Body of pancreas (tissue), 4 donors: Measurements from ENCODE around the gene DNASE1. TPM values are rescaled to one million over a fixed set of nuclear protein-coding genes. Genes with fewer than 3 reads are reported as not detected.
"Not testable (repeated sequence)": the region's sequence is repeated elsewhere in the genome, so short reads cannot be mapped to it uniquely, and the experiment has no call there.

ENCODE experiments used
- ATAC-seq: fragments of 150-250 bp; one replicate; pipeline ENCODE4 v1.9.1; 2016
- DNase-seq, 4 donors: peaks; one replicate each; pipeline ENCODE4 v3.0.0-alpha.2; 2019
- H3K27ac ChIP-seq, 4 donors: fragments of 200-600 bp; sonication (generic); 1 replicate in 3 of 4; 2 replicates in 1 of 4; pipeline versions ENCODE4 v1.5.1 to v1.6.1; 2016 to 2019; ENCODE audit warnings: mild to moderate bottlenecking in 1 of 4, mixed read lengths in 1 of 4, moderate library complexity in 1 of 4
- H3K27me3 ChIP-seq, 2 donors: fragments of 200-600 bp; sonication (generic); one replicate each; pipeline ENCODE4 v1.6.0; 2016; ENCODE audit warnings: mild to moderate bottlenecking in 1 of 2
- H3K36me3 ChIP-seq, 2 donors: fragments of 200-600 bp; sonication (generic); replicated peaks in 1 of 2; 2 replicates each; pipeline ENCODE4 v1.5.1; 2016; ENCODE audit warnings: low read depth in 2 of 2; ENCODE audit not compliant: insufficient read depth in 1 of 2
- H3K4me1 ChIP-seq: fragments of 200-600 bp; sonication (generic); one replicate; pipeline ENCODE4 v1.6.0; 2016
- H3K4me3 ChIP-seq, 2 donors: fragments of 200-600 bp; sonication (generic); 1 replicate in 1 of 2; 2 replicates in 1 of 2; pipeline ENCODE4 v1.5.1; 2016 to 2019
- H3K9me3 ChIP-seq, 3 donors: fragments of 200-600 bp; sonication (generic); 1 replicate in 2 of 3; 2 replicates in 1 of 3; pipeline ENCODE4 v1.5.1; 2016
- POLR2A ChIP-seq, 3 donors: fragments of 450-650 bp; IDR thresholded peaks; one replicate each; pipeline ENCODE4 v1.6.1; 2016; ENCODE audit warnings: antibody characterized with exemption in 3 of 3, mild to moderate bottlenecking in 2 of 3
- WGBS, 2 donors: methylation state at CpG; one replicate each; pipeline ENCODE4 v1.1.5; 2017; 5-methylcytosine and 5-hydroxymethylcytosine counted together
- intact Hi-C: fragments of 100-400 bp; cut with DNase I; formaldehyde crosslinking; loops from one replicate; pipeline ENCODE4 v1.15.1; 2023
- total RNA-seq, 2 donors: library from RNA; depleted of rRNA; stranded (reverse); fragments of >200 nt; gene quantifications; one replicate each; pipeline ENCODE4 v1.1.0, GENCODE V29; 2016
- TF ChIP-seq, protein P1 (sequence below), 7 experiments: fragments of 450-650 bp in 4 of 7; fragments of 200-600 bp in 3 of 7; sonication (generic) in 3 of 7; IDR thresholded peaks; one replicate each; pipeline ENCODE4 v1.5.1; 2016 to 2019; ENCODE audit warnings: antibody characterized with exemption in 7 of 7

DNASE1 gene
- total RNA-seq, 2 donors from 2014 or later: 25.9 to 52.7 TPM

DNA sequence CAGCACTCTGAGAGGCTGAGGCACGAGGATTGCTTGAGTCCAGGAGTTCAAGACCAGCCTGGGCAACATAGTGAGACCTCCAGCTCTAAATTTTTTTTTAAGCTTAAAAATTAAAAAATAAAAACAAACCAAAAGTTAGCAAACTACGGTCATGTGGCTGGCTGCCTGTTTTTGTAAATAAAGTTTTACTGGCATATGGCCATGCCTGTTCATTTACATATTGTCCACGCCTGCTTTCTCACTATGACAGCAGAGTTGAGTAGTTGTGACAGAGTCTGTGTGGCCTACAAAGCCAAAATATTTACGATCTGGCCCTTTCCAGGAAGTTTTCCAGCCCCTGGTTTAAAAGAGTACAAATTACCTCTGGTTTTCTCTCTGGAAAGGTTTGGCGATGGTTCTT lies 46.4 kb upstream of the DNASE1 start:
- Histone ChIP-seq H3K27me3 (no peaks in the 10 kb centered on the region), H3K36me3 (no peaks in the 10 kb centered on the region), H3K27ac (no peak overlapping the region), H3K4me3 (no peak overlapping the region), H3K9me3 (no peaks in the 10 kb centered on the region), H3K4me1 (peaks cover 23% of the 10 kb centered on the region)
- DNase-seq (no peak), ATAC-seq (no peak)
- WGBS, 2 donors: 81 to 83% methylated on average over 5 of the region's 5 CpGs
- TF ChIP-seq, protein P1, sequence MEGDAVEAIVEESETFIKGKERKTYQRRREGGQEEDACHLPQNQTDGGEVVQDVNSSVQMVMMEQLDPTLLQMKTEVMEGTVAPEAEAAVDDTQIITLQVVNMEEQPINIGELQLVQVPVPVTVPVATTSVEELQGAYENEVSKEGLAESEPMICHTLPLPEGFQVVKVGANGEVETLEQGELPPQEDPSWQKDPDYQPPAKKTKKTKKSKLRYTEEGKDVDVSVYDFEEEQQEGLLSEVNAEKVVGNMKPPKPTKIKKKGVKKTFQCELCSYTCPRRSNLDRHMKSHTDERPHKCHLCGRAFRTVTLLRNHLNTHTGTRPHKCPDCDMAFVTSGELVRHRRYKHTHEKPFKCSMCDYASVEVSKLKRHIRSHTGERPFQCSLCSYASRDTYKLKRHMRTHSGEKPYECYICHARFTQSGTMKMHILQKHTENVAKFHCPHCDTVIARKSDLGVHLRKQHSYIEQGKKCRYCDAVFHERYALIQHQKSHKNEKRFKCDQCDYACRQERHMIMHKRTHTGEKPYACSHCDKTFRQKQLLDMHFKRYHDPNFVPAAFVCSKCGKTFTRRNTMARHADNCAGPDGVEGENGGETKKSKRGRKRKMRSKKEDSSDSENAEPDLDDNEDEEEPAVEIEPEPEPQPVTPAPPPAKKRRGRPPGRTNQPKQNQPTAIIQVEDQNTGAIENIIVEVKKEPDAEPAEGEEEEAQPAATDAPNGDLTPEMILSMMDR (IDR thresholded peaks at IDR 0.05): no peak
- TF ChIP-seq POLR2A (IDR thresholded peaks at IDR 0.05): no peak
- intact Hi-C loops: no loop called here

DNA sequence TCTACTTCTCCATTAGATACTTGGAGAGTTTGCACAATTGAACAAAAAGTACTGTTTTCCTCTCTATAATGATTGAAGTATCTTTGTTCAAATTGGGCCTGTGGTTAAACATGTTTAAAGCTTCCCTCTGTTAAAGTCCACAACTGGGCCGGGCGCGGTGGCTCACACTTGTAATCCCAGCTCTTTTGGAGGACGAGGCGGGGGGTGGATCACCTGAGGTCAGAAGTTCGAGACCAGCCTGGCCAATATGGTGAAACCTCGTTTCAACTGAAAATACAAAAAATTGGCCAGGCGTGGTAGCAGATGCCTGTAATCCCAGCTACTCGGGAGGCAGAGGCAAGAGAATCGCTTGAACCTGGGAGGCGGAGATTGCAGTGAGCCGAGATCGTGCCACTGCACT lies 45.5 kb upstream of the DNASE1 start:
- intact Hi-C loops, H3K27me3 ChIP-seq, H3K27ac ChIP-seq, ATAC-seq, H3K4me3 ChIP-seq, H3K36me3 ChIP-seq, H3K9me3 ChIP-seq, DNase-seq: not testable (repeated sequence)
- H3K4me1 ChIP-seq: peaks cover 28% of the 10 kb centered on the region
- WGBS, 2 donors: 92 to 94% methylated on average over 13 of the region's 13 CpGs

DNA sequence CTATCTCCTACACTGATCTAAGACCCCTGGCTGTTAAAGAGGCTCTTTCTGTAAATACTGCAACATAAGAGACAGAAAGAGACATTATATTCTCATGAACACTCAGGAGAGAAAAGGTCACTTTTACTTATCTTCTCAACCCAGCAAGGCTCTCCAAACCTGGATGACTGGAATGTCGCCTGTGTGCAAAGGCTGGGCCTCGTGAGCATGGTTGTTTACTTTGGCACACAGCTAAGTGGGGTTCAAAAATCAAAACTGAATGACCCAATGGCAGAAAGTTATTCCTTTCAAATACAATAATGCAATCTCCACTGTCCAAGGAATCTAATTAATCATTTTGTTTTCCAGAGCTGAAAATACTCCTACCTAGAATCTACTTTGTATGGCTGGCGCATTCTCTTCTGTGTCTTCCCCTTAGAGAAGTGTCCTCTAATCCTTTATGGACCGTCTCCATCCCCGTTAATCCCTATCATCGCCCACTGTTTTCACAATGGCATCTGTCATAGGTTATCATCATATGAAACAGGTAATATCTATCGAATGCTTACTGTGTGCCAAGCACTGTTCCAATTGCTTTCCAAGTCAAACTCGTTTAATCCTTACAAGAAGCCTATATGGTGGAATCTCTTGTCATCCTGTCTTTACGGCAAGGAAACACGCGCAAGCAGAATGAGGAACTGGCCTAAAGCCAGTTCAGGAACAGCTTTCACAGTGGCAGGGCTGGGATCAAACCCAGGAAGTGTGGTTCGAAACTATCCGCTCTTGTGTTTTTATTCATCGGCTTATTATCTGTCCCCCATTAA lies 44.4 kb upstream of the DNASE1 start:
- peaks cover 28% of the 10 kb centered on the region for H3K4me1 ChIP-seq
- peak in 1 of 4 donors; percentile 8 for DNase-seq
- no peaks in the 10 kb centered on the region for H3K27me3 ChIP-seq
- 42 to 50% methylated on average over 14 of the region's 14 CpGs for WGBS, 2 donors
- H3K27ac ChIP-seq: no peak overlapping the region
- H3K9me3 ChIP-seq: no peaks in the 10 kb centered on the region
- H3K36me3 ChIP-seq: no peaks in the 10 kb centered on the region
- ATAC-seq: no peak
- peak overlapping the region in 1 of 2 donors; percentile 83 for H3K4me3 ChIP-seq
- intact Hi-C loops: no loop called here
- TF ChIP-seq, protein P1 (IDR thresholded peaks at IDR 0.05): no peak
- no peak for TF ChIP-seq POLR2A (IDR thresholded peaks at IDR 0.05)

DNA sequence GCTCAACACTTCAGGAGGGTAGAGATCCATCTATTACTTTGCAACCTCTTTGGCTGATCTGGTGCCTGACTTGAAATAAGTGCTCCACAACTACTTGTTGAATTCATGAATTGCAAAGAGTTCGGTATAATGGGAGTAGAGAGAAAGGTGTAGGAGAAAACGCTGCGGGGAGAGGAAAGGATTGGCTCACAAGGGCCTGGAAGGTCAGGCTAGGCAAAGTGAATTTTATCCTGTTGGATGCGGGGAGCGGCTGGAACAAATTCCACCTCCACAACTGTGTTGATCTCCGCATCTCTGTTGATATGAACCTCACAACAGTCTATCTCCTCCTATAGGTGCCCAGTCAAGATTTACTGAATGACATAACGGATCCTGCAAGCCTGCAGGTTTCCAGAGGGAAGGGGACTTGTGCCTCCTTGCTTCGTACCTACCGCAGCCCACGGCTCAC lies 43.8 kb upstream of the DNASE1 start:
- ATAC-seq (no peak), DNase-seq (no peak)
- Histone ChIP-seq H3K27ac (peak overlapping the region in 3 of 4 donors; percentile 47 to 79 (median 75)), H3K4me3 (peak overlapping the region; percentile 83 to 86), H3K9me3 (no peaks in the 10 kb centered on the region), H3K4me1 (peaks cover 28% of the 10 kb centered on the region), H3K36me3 (no peaks in the 10 kb centered on the region), H3K27me3 (no peaks in the 10 kb centered on the region)
- 2 to 5% methylated on average over 10 of the region's 10 CpGs for WGBS, 2 donors
- intact Hi-C loops: no loop called here
- TF ChIP-seq, protein P1 (IDR thresholded peaks at IDR 0.05): no peak
- TF ChIP-seq POLR2A (IDR thresholded peaks at IDR 0.05): no peak

DNA sequence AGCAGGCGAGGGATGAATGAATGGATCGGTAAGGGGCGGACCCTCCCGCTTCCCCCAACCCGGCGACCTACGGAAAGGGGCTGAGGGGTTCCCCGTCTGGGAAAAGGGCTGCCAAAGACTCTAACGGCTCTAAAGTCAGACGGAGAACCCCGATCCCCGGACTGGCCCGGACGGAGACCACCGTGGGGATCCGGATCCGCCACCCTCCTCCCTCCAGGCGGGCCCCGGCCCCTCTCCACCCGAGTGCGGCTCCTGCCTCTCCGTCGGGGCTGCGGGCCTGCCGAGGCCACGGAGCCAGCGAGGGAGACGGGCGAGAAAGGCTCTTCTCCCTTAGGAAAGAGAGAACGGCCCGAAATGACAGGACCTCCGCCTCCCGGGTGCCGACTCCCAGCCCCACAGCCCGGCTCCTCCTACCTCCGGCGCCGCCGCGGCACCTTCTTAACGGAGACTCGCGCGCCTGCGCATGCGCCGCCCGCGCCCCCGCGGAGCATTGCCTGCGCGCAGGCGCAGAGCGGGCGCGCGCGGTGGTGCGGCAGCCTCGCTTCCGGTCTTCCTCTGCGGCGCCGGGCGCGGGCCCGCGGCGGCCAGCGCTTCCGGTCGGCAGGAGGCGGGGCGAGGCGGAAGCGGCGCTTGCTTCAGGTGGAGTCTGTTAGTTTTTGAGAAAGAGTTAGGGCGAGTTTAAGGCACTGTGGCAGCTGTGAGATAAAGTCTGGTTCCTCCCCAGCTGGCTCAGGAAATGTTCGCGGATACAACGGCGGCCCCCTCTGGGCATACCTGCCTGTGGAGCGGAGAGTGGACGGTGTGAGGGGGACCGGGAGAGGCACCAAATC lies 43.1 kb upstream of the DNASE1 start, which contains the start of gene SLX4:
Gene SLX4, minus strand, starts transcription at position 461 of the 830 bp plus-strand sequence. CDS start 2,642 bp downstream, outside the sequence.
- DNase-seq (peak; percentile 92 to 95 (median 92)), ATAC-seq (peak; percentile 96)
- TF ChIP-seq, protein P1 (IDR thresholded peaks at IDR 0.05): peak in 3 of 7 experiments; percentile 1 to 41 (median 24)
- TF ChIP-seq POLR2A (IDR thresholded peaks at IDR 0.05): peak; percentile 12 to 68 (median 67)
- intact Hi-C loops: no loop called here
- H3K27me3 ChIP-seq: no peaks in the 10 kb centered on the region
- peak within 1 kb of the TSS in 3 of 4 donors; percentile 47 to 79 (median 75) for H3K27ac ChIP-seq
- 0% methylated on average over 4 to 68 of the region's 86 CpGs for WGBS, 2 donors
- no peaks in the 10 kb centered on the region for H3K36me3 ChIP-seq
- peak within 1 kb of the TSS; percentile 83 to 90 for H3K4me3 ChIP-seq
- H3K4me1 ChIP-seq: peaks cover 28% of the 10 kb centered on the region
- no peaks in the 10 kb centered on the region for H3K9me3 ChIP-seq
